Spleen (tissue), 7 donors: Measurements from ENCODE around the gene TNS1.

ENCODE experiments used
- POLR2AphosphoS5 ChIP-seq, 3 donors: sonication (generic); formaldehyde crosslinking; IDR thresholded peaks; one replicate each; pipeline ENCODE4 v1.5.1; 2017; ENCODE audit warnings: antibody characterized with exemption in 3 of 3
- TF ChIP-seq, protein P1 (sequence below), 11 experiments: fragments of 200-600 bp in 7 of 11; fragments of 450-650 bp in 4 of 11; sonication (generic) in 4 of 11; IDR thresholded peaks in 8 of 11; conservative IDR thresholded peaks in 3 of 11; 1 replicate in 7 of 11; 2 replicates in 4 of 11; pipeline versions ENCODE4 v1.4.0 to v1.8.0; 2016 to 2021; ENCODE audit warnings: antibody characterized with exemption in 11 of 11, inconsistent platforms in 4 of 11, mild to moderate bottlenecking in 1 of 11
- donor health status: DM: no; HTN: no; CAD: no; lungs with moderate emphysema.
- donor health status: DM: no; HTN: no; CAD: no.
- donor health status: DM: no; HTN: no; CAD: no.

DNA sequence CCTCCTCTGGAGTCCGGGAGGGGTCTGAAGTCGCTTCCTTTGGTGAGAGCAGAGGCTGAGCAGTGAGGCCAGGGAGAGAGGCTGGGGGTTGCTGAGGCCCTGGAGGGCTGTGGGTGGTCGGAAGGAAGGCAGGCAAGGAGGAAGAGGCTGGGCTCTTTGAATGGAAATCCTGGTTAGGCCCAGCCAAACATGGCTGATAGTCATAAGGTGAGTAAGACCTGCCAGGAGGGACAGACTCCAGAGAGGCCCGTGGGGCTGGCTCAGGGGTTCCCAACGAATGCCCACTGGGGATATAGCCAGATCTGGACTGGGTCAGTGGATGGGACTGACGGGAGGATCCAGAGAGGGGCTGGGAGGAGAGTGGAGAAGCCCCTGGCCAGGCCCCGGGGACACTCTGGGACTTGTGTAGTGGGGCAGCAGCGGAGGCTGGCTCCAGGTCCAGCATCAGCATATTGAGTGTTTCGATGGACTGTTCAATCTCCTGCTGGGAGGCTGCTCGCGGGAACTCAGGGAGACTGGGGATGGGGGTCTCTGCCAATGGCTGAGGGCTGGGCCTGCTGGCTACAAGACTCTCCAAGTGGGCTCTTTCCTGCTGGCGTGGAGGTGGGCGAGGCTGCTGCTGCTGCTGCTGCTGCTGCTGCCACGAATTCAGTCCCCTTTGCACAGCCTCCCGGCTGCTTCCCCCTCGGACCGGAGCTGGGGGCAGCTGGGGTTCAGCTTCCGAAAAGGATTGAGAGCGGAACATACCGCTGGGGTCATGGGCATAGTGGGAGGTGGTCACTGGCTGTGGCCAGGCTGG, 155.0 kb downstream of the TNS1 start:
- peak in 1 of 3 donors; percentile 39 for TF ChIP-seq POLR2AphosphoS5 (IDR thresholded peaks at IDR 0.05)
- TF ChIP-seq, protein P1, sequence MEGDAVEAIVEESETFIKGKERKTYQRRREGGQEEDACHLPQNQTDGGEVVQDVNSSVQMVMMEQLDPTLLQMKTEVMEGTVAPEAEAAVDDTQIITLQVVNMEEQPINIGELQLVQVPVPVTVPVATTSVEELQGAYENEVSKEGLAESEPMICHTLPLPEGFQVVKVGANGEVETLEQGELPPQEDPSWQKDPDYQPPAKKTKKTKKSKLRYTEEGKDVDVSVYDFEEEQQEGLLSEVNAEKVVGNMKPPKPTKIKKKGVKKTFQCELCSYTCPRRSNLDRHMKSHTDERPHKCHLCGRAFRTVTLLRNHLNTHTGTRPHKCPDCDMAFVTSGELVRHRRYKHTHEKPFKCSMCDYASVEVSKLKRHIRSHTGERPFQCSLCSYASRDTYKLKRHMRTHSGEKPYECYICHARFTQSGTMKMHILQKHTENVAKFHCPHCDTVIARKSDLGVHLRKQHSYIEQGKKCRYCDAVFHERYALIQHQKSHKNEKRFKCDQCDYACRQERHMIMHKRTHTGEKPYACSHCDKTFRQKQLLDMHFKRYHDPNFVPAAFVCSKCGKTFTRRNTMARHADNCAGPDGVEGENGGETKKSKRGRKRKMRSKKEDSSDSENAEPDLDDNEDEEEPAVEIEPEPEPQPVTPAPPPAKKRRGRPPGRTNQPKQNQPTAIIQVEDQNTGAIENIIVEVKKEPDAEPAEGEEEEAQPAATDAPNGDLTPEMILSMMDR (IDR thresholded peaks at IDR 0.05 in 8 of 11, conservative IDR thresholded peaks at IDR 0.05 in 3 of 11): no peak
